Measurements from ENCODE around the gene COL9A3. TPM values are rescaled to one million over a fixed set of nuclear protein-coding genes. Genes with fewer than 3 reads are reported as not detected.

The COL9A3 gene
- total and polyA plus RNA-seq, 8 donors: 2.3 to 107 (median 56.2) TPM

- ATAC-seq: no peak
- no peaks in the 10 kb centered on the region for H3K9me3 ChIP-seq
- intact Hi-C loops (cut with DNase I): no loop called here
Observed at GRCh38 chr20:62769346-62770071, 47.3 kb upstream of the COL9A3 start.

GRCh38 chr20:62770111-62770910, 46.5 kb upstream of the COL9A3 start:
- Histone ChIP-seq H3K4me3 (no peak overlapping the region), H3K4me1 (peaks cover 0 to 23% of the 10 kb centered on the region in 2 donors), H3K36me3 (no peaks in the 10 kb centered on the region), H3K27ac (no peak overlapping the region), H3K27me3 (peaks cover 0 to 55% of the 10 kb centered on the region in 2 donors), H3K9me3 (no peaks in the 10 kb centered on the region)
- intact Hi-C loops (cut with DNase I): no loop called here
- ATAC-seq: no peak
- no peak for TF ChIP-seq CTCF (IDR thresholded peaks at IDR 0.05)
- DNase-seq: peak in 1 of 4 donors; percentile 64

More at GRCh38 chr20:62769346-62770071, 47.3 kb upstream of the COL9A3 start:
- no peak for TF ChIP-seq CTCF (IDR thresholded peaks at IDR 0.05)
- Histone ChIP-seq H3K27ac (no peak overlapping the region), H3K36me3 (no peaks in the 10 kb centered on the region), H3K4me3 (no peak overlapping the region), H3K4me1 (peaks cover 0 to 15% of the 10 kb centered on the region in 2 donors), H3K27me3 (peaks cover 0 to 60% of the 10 kb centered on the region in 2 donors)
- DNase-seq: peak in 1 of 4 donors; percentile 54

- H3K27me3 ChIP-seq: peaks cover 0 to 49% of the 10 kb centered on the region in 2 donors
- no peak for TF ChIP-seq CTCF (IDR thresholded peaks at IDR 0.05)
- H3K36me3 ChIP-seq: no peaks in the 10 kb centered on the region
- H3K4me3 ChIP-seq: no peak overlapping the region
- peak in 1 of 4 donors; percentile 49 for DNase-seq
- intact Hi-C loops (cut with DNase I): no loop called here
- peaks cover 0 to 29% of the 10 kb centered on the region in 2 donors for H3K4me1 ChIP-seq
- H3K9me3 ChIP-seq: no peaks in the 10 kb centered on the region
- no peak overlapping the region for H3K27ac ChIP-seq
- ATAC-seq: no peak
Observed at GRCh38 chr20:62770916-62771315, 45.9 kb upstream of the COL9A3 start.

GRCh38 chr20:62771396-62772102, 45.3 kb upstream of the COL9A3 start:
- H3K27ac ChIP-seq: no peak overlapping the region
- DNase-seq: peak in 1 of 4 donors; percentile 53
- TF ChIP-seq CTCF (IDR thresholded peaks at IDR 0.05): no peak
- no peaks in the 10 kb centered on the region for H3K9me3 ChIP-seq
- peaks cover 0 to 35% of the 10 kb centered on the region in 2 donors for H3K4me1 ChIP-seq
- H3K36me3 ChIP-seq: no peaks in the 10 kb centered on the region
- no peak for ATAC-seq
- intact Hi-C loops (cut with DNase I): no loop called here
- no peak overlapping the region for H3K4me3 ChIP-seq
- H3K27me3 ChIP-seq: peaks cover 0 to 43% of the 10 kb centered on the region in 2 donors
